ENCODE measurements around the gene NBPF3.

GRCh38 chr1:21490774-21491487 lies 51.0 kb downstream of the NBPF3 start:
- TF ChIP-seq CTCF (IDR thresholded peaks at IDR 0.05; ENCODE audit: poor library complexity), result peak; percentile 73
- no peak for TF ChIP-seq EZH2 (IDR thresholded peaks at IDR 0.05; ENCODE audit: borderline replicate concordance)

Measured in hepatocyte (in vitro differentiated cells).